GDM1 (cell line): ENCODE data around the gene OXNAD1.
A peak's percentile ranks its signal among the peaks of the same experiment; 100 is the strongest.
"Not testable (repeated sequence)": the region's sequence is repeated elsewhere in the genome, so short reads cannot be mapped to it uniquely, and the experiment has no call there.

ENCODE experiments used
- DNase-seq: peaks from one replicate; lab custom pipeline; 2025; lab: John Stamatoyannopoulos, UW

OXNAD1 gene

DNA sequence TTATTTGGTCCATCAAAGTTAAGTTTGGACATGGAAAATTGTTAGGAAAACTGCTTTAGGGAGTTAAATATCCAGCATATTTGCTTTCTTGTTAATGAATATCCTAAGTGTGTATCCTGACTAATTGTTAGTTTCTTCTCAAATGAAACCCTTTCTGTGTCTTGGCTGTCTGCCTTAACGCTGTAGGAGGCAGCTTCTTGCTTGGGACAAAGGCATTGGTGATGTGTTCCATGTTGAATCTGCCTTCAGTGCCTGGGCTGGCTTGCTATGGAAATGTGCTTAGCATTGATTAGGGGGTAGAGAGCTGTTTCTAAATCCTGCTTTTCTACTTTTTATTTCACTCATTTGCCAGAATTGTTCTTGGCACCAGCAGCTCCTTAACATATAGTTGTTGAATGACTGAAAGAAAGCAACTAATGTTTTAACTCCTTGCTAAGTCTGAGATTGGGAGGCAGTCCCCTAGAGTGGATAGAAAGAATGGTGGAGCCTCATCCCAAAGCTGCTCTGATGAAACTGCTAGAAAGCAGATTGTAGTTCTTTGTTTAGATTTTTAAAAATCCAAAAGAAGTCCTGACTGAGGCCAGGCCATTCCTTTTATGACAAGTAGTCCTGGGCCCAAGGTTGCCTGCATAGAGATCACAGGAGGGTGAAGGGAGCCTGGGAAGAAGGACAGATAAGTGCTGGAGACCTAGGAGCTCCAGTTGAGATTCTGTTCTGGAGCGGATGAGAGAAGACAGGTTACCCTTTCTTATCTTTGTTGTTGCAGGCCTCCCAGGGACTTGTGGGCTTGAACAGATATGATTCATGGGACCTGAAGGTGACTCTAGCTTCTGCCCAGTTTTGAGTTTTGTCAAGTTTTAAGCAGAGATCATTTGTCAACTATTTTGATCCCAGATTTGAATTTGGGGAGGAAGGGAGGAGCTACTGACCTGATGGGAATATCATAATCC is 39.3 kb downstream of the OXNAD1 start:
- DNase-seq: no peak

GRCh38 chr3:16305111-16305541 is 40.1 kb downstream of the OXNAD1 start:
- no peak for DNase-seq

DNA sequence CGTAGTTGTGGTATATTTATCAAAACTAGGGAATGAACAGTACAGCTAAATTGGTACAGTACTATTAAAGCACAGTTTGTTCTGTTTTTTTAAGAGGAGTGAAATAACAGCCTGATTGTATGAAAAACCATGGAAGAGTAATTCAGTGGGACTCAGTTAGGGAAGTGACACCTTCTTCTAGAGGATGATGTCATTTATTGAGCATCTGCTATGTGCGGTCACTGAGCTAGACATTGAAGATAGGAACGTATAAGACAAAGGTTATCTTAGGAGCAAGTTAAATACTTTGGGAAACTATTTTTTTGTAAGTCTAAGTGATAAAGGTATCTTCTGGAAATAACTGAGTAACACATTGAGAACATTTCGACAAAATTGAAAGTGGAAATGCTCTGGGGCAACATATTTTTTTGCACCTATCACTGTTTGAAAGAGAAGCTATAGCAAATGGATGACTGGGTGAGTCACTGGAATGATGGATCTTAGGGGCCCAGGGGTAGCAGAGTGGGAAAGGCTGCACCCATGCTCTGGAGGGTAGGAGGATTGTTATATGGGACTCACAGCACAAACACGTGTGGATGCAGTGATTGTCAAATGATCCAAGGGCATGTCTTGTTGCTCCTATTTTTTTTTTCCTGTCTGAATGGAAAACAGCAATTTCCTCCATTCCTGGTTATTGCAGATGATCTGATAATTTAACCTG is 43.0 kb downstream of the OXNAD1 start:
- DNase-seq: no peak

DNA sequence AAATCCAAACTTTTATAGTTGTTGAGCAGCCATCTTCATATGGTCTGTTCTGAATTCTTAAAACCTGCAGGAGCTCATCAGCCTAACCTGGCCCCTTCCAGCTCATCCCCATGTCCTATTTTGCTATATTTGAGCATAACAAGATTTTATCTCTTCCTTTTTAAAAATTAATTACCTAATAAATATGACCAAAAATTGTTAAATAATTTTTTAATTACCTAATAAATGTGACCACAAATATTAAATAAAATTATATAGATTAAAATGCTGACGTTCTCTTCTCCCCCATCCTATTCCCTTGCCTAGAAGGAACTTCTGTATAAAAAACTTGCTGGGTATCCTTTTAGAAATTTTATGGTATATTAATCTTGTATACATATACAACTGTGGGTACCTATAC is 43.7 kb downstream of the OXNAD1 start:
- DNase-seq: no peak

DNA sequence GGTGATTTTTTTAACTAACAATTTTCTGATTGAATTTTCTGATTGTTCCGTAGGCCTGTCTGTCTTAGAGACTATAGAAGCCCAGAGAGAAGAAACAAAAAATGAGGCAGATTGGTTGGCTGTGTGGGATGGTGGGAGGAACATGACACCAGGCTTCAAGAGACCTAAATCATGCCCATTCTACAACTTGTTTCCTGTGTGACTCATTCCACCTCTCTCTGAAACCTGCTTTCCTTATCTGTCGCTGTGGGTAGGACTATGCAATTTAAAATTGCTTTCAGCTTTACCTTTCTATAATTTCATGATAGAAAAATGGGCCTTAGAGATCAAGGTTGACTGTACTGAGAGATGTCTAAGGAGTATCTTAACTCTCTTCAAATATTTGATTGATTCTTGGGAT is 44.5 kb downstream of the OXNAD1 start:
- peak; percentile 29 for DNase-seq

GRCh38 chr3:16310486-16310885 is 45.5 kb downstream of the OXNAD1 start:
- DNase-seq: not testable (repeated sequence)

DNA sequence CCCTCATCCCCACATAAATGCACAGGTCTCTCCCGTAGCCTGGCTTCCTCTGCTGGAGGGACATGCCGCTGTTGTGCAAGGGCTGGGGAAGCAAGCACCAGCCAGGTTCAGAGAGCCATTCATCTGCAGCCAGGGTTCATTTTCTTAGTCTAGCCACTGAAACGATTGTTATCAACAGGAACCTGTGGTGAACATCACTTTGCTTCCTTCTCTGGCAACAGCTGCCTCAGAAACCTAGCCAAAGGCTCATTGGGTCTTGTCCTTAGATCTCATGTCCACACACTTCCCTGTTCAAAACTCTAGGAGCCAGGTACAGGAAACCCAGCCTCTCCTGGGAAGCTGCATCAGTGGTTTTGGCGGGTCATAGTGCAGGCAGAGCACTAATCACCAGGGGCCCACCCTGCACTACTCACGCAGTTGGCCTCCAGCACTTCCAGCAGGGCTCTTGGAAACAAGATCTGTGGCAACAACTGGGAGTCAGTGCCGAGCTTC is 47.0 kb downstream of the OXNAD1 start:
- peak; percentile 82 for DNase-seq

GRCh38 chr3:16313886-16314645 is 49.1 kb downstream of the OXNAD1 start:
- no peak for DNase-seq

GRCh38 chr3:16315623-16316022 is 50.6 kb downstream of the OXNAD1 start:
- no peak for DNase-seq

DNA sequence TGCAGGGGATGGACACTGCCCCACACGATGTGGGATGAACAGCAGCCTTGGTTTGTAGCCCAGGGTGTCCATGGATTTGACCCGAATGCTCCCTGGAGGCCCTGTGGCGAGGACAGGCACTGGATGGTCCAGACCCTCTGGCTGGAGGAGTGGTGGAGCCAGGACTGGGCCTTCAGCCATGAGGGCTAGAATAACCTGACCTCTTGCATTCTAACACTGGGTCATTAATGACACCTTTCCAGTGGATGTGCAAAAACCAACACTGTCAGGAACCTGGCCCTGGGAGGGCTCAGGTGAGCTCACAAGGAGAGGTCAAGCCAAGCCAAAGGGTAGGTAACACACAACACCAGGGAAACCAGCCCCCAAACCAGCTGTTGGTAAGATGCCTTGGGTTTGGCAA is 51.4 kb downstream of the OXNAD1 start:
- DNase-seq: no peak

DNA sequence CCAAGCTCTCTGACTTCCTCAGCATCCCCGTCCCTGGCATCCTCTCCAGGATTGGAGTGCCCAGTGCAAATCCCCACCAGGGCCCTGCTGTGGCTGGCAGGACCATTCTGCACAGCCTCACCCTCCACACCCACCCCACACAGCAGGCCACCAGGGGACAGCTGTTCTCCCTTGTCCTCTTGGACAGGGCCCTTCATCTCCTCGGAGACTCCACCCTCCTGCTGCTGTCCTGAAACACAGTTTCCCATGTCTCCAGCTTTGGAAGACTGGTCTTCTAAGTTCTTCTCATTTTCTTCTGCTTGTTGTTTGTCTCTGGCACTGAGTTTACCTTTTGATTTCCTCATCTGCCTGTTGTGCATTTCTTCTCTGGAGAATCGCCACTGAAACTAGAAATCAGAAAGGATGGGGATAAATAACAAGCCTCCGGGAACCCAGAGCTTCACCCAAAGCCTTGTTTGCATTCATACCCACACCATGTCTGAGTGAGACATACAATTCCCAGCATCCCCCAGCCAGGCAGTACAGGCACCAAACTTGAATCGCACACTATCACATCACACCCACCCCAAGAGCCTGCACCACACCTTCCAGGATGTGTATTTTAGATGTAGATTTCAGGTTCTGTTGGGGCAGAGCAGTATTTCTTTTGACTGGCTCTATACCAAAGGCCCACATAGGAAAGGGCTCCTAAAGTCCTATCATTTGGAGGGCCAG is 52.0 kb downstream of the OXNAD1 start:
- no peak for DNase-seq

DNA sequence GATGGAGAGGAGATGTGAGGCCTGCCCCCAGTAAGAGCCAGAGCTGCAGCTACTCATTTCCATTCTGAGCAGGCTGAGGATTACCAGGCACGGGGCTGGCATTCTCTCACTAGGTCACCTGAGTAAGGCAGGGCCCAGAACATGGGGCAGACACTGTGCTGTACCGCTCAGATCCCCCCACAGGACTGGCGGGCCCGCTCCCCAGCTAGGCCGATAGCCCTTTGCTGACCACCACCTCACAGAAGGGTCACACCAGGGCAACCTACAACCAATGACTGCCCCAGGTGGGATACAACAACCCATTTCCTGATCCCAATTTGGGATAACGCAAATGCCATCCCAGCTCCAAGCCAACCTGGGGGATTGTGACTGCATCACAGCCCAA is 52.5 kb downstream of the OXNAD1 start:
- no peak for DNase-seq

GRCh38 chr3:16318176-16318575 is 53.2 kb downstream of the OXNAD1 start:
- DNase-seq: no peak

DNA sequence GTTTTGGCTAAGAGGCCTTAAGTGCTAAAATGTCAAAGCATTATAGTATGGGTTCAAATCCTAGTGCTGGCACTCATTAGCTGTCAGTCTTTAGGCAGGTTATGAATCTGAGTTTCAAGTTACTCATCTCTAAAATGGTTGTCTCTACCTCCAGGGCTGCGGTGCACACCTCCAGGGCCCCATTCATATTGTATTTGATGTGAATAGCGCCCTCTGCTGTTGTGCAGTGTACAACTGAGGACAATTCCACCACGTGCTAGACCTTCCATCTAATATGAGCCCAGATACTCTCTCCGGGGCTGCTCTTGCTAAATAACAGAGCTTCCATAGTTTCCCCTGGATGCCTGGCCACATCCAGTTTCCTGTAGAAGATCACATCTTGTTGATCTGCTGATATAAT is 54.3 kb downstream of the OXNAD1 start:
- peak; percentile 31 for DNase-seq

DNA sequence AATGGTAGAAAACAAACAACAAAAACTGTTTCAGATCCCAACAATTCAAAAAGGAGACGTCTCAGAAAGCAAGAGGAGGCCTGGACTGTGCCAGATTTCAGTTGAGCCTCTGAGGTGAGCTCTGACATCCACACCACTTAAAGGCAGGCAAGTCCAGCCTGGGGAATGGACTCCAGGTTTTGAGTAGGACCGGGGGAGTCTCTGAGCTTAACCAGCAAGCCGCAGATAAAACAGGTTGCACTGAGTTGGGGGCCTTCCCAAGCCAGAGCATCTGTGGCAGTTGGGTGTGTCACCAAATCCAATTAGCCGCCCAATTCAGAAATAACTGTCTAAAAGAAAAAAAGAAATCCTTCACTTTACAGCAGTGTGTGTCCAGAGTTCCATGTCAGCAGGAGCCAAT is 54.7 kb downstream of the OXNAD1 start:
- DNase-seq: no peak

DNA sequence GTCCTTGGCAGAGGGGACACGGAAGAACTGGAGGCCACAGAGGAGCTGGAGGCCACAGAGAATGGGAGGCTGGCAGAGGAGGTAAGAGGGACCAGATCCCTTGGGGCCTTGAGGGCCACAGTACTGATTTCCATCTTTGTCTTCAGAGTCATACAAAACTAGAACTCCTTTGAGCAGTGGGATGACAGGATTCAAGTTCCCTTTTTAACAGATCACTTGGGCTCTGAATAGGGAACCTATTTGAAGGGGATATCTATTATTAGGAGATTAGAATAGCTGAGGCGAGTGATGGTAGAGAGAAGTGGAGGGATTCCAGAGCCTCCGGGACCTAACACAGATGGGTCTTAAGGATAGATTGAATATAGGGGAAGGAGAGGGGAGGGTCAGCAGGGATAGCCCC is 55.7 kb downstream of the OXNAD1 start:
- no peak for DNase-seq

DNA sequence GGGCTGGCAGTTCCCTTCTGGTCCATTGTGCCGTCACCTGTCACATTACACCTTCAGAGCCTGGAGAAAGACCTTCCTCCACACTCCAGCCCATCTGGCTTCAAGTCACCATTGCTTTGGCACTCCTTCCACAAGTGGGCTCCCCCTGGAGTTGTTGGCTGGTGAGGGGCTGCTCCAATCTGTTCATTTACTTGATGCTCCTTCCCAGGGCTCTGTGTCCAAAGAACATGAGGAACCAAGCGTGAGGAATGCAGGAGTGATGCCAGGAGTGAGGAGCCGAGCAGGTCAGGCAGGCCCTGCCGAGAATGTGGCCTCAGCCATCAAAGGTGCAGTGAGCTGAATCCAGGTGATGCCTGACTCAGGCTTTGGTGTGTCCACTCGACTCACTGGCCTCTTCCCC is 57.2 kb downstream of the OXNAD1 start:
- no peak for DNase-seq

DNA sequence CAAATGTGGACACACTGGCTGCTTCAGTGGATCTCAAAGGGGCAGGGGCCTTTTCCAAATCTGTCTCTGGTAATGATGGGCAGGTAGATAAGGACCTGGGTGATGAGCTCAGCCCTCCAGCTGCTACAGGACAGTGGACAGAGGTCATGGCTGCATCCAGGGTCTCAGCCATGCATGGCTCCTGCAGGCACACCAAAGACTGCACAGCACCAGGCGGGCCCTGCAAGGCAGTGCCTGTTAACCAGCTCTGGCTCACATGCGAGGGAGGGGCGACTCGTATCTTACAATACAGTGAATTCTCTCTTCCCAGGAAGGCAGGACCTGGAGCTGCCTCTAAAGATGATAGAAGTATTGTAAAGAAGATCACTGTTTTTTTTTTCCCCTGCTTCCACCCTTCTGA is 58.7 kb downstream of the OXNAD1 start:
- no peak for DNase-seq

GRCh38 chr3:16325850-16326249 is 60.8 kb downstream of the OXNAD1 start:
- no peak for DNase-seq

DNA sequence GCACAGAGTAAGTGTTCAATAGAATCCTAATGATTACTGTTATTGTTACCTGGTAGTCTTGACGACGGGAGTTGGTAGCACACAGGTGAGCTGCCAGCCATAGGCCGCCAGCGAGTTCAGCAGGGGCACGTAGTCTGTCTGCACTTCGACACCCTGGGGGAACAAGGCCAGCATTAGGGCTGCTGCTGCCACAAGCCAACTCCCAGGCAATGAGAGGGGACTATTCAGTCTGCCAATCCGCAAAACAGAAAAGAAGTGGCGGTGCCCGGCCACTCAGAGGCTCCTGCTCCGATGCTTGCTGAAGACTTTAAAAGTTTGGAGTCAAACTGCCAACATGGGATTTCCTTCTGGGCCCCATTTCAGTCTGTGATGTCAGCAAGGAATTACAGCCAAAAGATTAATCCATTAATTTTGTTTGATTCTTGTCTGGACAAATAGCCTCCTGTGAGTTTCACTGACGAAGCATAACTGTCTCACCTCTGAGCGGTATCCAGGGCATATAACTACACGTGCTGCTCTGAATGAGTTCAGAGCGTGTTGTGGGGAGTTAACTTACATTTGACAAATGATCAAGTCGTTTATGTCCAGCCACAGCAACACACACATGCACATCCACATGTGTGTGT is 61.8 kb downstream of the OXNAD1 start:
- no peak for DNase-seq

DNA sequence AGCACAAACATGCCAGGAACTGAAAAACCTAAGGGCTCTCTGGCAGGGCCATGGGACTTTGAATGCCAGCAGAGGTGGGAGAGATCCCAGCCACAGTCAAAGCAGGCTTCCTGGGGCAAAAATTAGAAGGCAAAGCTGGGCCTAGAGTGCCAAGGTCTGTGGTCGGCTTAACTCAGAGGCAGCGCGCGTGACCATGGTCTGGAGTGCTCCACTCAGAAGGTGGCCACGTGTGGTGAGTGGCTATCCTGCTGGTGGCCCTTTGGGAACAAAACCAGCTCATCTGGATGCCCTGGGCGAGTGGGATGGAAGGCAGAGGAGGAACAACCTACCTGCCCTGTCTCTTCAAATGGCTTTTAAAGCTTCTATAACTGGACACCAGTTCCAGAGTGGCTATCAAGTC is 63.1 kb downstream of the OXNAD1 start:
- no peak for DNase-seq
